Measurements from ENCODE around the gene ZNF669. TPM values are rescaled to one million over a fixed set of nuclear protein-coding genes. Genes with fewer than 3 reads are reported as not detected.
A peak's percentile ranks its signal among the peaks of the same experiment; 100 is the strongest.

Gene ZNF669
- total RNA-seq, 1 experiment from 2014 or later, result 19.5 TPM

DNA sequence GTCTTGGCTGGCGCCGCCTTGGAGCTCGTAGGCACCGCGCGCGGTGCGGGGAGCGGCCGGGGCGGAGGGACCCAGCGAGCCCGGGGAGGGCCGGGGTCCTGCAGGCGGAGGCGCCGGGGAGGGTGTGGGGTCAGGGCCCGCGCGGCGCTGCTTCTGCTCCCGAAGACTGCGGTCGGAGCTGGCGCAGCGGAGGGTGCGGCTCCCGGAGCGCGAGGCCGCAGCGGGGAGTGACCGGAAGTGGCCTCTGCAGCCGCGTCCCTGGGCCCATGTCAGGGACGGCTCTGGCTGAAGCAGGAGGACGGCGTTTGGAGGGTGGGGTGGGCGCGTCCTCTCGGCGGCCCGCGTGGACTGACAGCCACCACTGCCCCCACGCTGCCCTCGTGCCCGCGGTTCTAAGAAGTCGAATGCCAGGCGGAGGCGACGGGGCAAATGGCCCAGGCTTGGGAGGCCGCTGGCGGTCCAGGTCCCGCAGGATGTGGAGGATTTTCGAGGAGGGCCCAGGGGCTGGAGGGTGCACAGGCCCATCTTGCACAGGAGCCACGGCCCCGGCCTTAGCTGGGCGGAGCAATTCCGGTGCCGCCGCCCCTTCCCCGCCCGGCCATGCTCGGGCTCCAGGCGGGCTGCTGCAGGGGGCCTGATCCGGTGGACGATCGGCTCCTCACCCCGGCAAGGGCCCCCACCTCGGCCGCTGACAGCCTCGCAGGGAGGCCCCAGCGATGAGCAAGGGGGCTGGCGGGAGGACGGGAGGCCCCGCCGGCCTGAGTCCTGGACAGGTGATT lies 7.7 kb upstream of the ZNF669 start:
- Mint-ChIP-seq H3K9me3 (peaks cover 0 to 3% of the 10 kb centered on the region in 2 experiments; a peak in 4 of 5 replicates), H3K4me3 (peak overlapping the region; percentile 54 to 79), H3K4me1 (peaks cover 4 to 11% of the 10 kb centered on the region in 2 experiments), H3K36me3 (ENCODE audit: insufficient read depth in 1 of 3, low read depth in 3 of 3) (peaks cover 0 to 4% (median 0%) of the 10 kb centered on the region in 3 experiments; a peak in 3 of 7 replicates), H3K27ac (no peak overlapping the region), H3K27me3 (ENCODE audit: low read depth) (peaks cover 53% of the 10 kb centered on the region)
- no peak overlapping the region for H2BK12ac ChIP-seq (ENCODE audit: insufficient read length, low read depth, low read length)
- H3K56ac ChIP-seq (ENCODE audit: insufficient read length, low read depth, low read length), result no peak overlapping the region
- H3K4me1 ChIP-seq (ENCODE audit: insufficient read depth, low read length), result no peaks in the 10 kb centered on the region; the same call in 1 of the 2 replicates
- H3T11ph ChIP-seq (ENCODE audit: low read length), result no peak overlapping the region
- peak; percentile 61 for DNase-seq
- TF ChIP-seq, protein P1, sequence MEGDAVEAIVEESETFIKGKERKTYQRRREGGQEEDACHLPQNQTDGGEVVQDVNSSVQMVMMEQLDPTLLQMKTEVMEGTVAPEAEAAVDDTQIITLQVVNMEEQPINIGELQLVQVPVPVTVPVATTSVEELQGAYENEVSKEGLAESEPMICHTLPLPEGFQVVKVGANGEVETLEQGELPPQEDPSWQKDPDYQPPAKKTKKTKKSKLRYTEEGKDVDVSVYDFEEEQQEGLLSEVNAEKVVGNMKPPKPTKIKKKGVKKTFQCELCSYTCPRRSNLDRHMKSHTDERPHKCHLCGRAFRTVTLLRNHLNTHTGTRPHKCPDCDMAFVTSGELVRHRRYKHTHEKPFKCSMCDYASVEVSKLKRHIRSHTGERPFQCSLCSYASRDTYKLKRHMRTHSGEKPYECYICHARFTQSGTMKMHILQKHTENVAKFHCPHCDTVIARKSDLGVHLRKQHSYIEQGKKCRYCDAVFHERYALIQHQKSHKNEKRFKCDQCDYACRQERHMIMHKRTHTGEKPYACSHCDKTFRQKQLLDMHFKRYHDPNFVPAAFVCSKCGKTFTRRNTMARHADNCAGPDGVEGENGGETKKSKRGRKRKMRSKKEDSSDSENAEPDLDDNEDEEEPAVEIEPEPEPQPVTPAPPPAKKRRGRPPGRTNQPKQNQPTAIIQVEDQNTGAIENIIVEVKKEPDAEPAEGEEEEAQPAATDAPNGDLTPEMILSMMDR (conservative IDR thresholded peaks at IDR 0.05), result no peak
- H3K27me3 ChIP-seq (ENCODE audit: insufficient read depth, low read length), result peaks cover 4% of the 10 kb centered on the region; the same call in 1 of the 2 replicates
- no peak overlapping the region for H3K27ac ChIP-seq (ENCODE audit: insufficient read length, low read depth, low read length)
- no peak overlapping the region for H3K4ac ChIP-seq (ENCODE audit: low read depth, low read length)
- peak overlapping the region; percentile 51; the same call in 1 of the 2 replicates for H3K14ac ChIP-seq (ENCODE audit: insufficient read depth, low read length)
- H3K4me2 ChIP-seq (ENCODE audit: insufficient read depth, insufficient read length, low read length), result peak overlapping the region; percentile 55
- H3K23ac ChIP-seq (ENCODE audit: insufficient read length, low read depth, low read length), result no peak overlapping the region
- no peak overlapping the region for H2BK5ac ChIP-seq (ENCODE audit: insufficient read length, low read length)
- no peak overlapping the region for H4K91ac ChIP-seq (ENCODE audit: insufficient read length, low read depth, low read length)
- no peak overlapping the region for H4K5ac ChIP-seq (ENCODE audit: insufficient read length, low read depth, low read length)
- no peak overlapping the region for H3K18ac ChIP-seq (ENCODE audit: insufficient read length, low read depth, low read length)
- H3K9ac ChIP-seq (ENCODE audit: extremely low read depth, insufficient read length, low read length), result no peak overlapping the region
- no peak overlapping the region for H4K8ac ChIP-seq (replicated peaks; ENCODE audit: insufficient read length, low read depth, low read length)
- no peak overlapping the region for H2AK5ac ChIP-seq (ENCODE audit: insufficient read length, low read length)
- no peaks in the 10 kb centered on the region for H4K20me1 ChIP-seq (ENCODE audit: control insufficient read depth, insufficient read depth, insufficient read length)
- H3K79me1 ChIP-seq (ENCODE audit: insufficient read depth, low read depth, low read length, poor library complexity, severe bottlenecking), result no peaks in the 10 kb centered on the region
- no peak overlapping the region for H2AFZ ChIP-seq (ENCODE audit: low read length)
- H3K9me3 ChIP-seq (ENCODE audit: control insufficient read depth, low read depth, low read length), result no peaks in the 10 kb centered on the region
- H2BK20ac ChIP-seq (ENCODE audit: low read depth, low read length, poor library complexity, severe bottlenecking), result no peak overlapping the region
- H3K23me2 ChIP-seq (ENCODE audit: insufficient read length, low read depth, low read length, poor library complexity, severe bottlenecking), result peaks cover 8% of the 10 kb centered on the region
- no peak overlapping the region for H2BK120ac ChIP-seq (ENCODE audit: low read depth, low read length, poor library complexity, severe bottlenecking)
- no peaks in the 10 kb centered on the region for H3K79me2 ChIP-seq (ENCODE audit: insufficient read depth, low read length)
- WGBS (ENCODE audit: extremely low coverage, insufficient read length, low lambda C conversion rate), result no CpG with 5 or more reads among the region's 78 CpGs
- no peak overlapping the region; the same call in 1 of the 2 replicates for H2BK15ac ChIP-seq (ENCODE audit: low read depth, low read length)

Data from H9 (cell line).